ENCODE data around the gene FCN3.
"Not testable (repeated sequence)": the region's sequence is repeated elsewhere in the genome, so short reads cannot be mapped to it uniquely, and the experiment has no call there.

GRCh38 chr1:27405598-27406361, 31.2 kb upstream of the FCN3 start:
- TF ChIP-seq CTCF (IDR thresholded peaks at IDR 0.05); ZFP36 (IDR thresholded peaks at IDR 0.05; ENCODE audit: borderline replicate concordance, partially characterized antibody); MAFK (IDR thresholded peaks at IDR 0.05; ENCODE audit: partially characterized antibody); NFE2L2 (conservative IDR thresholded peaks at IDR 0.05; ENCODE audit: low read length); RAD21 (conservative IDR thresholded peaks at IDR 0.05 in 1 of 2, IDR thresholded peaks at IDR 0.05 in 1 of 2); EHMT2 (IDR thresholded peaks at IDR 0.05; ENCODE audit: low read depth); POLR2AphosphoS2 (conservative IDR thresholded peaks at IDR 0.05; ENCODE audit: low read length); NR3C1 (IDR thresholded peaks at IDR 0.05); MYC (IDR thresholded peaks at IDR 0.05; ENCODE audit: borderline replicate concordance, low read length); CBX8 (IDR thresholded peaks at IDR 0.05); BHLHE40 (IDR thresholded peaks at IDR 0.05; ENCODE audit: low read depth, low read length); EP300 (IDR thresholded peaks at IDR 0.05): not testable (repeated sequence)

Measured in A549 (cell line).